H1 (cell line): ENCODE measurements around the gene IQCM. TPM values are rescaled to one million over a fixed set of nuclear protein-coding genes. Genes with fewer than 3 reads are reported as not detected.

Source experiments
- CTCF ChIA-PET: fragments of 300-600 bp; sonication (Branson Sonifier 250); formaldehyde crosslinking; loops from one replicate; lab custom pipeline; 2021; ENCODE audit not compliant: partially characterized antibody; lab: Charles Lee
- POLR2A ChIA-PET: fragments of 300-600 bp; sonication (Branson Sonifier 250); formaldehyde crosslinking; loops from one replicate; lab custom pipeline; 2021; ENCODE audit warnings: inconsistent platforms; ENCODE audit not compliant: partially characterized antibody; lab: Charles Lee
- DNase-seq, 2 experiments: peaks; one replicate each; pipeline versions ENCODE4 v3.0.0 to v3.0.0-alpha.2; 2010 to 2022; ENCODE audit warnings: low spot score in 2 of 2, low read depth in 1 of 2, mixed read lengths in 1 of 2
- FAIRE-seq: peaks from 2 replicates; lab custom pipeline; 2011; peaks lifted over from hg19 to GRCh38; lab: Jason Lieb, UNC
- H2AFZ ChIP-seq: 2 replicates; pipeline ENCODE4 v1.8.1; 2012; ENCODE audit warnings: low read length, inconsistent platforms
- H2AK5ac ChIP-seq: 2 replicates; pipeline ENCODE4 v1.6.1; 2013; ENCODE audit warnings: low read depth, low read length
- H2BK120ac ChIP-seq: replicated peaks from 2 replicates; pipeline ENCODE3; 2013; ENCODE audit warnings: low read depth, low read length, inconsistent platforms
- H2BK12ac ChIP-seq: 2 replicates; pipeline ENCODE4 v1.6.1; 2013; ENCODE audit warnings: low read depth, low read length
- H2BK15ac ChIP-seq: 2 replicates; pipeline ENCODE4 v1.6.1; 2013; ENCODE audit warnings: low read length
- H2BK20ac ChIP-seq: 2 replicates; pipeline ENCODE4 v1.6.1; 2013; ENCODE audit warnings: low read length
- H2BK5ac ChIP-seq: 2 replicates; pipeline ENCODE4 v1.6.1; 2013; ENCODE audit warnings: low read depth, low read length
- H3K14ac ChIP-seq: 2 replicates; pipeline ENCODE4 v1.6.1; 2013; ENCODE audit warnings: inconsistent platforms; ENCODE audit not compliant: insufficient read length
- H3K18ac ChIP-seq: 2 replicates; pipeline ENCODE4 v1.6.1; 2013; ENCODE audit warnings: low read length; ENCODE audit errors: extremely low read depth
- H3K23ac ChIP-seq: 2 replicates; pipeline ENCODE4 v1.6.1; 2013; ENCODE audit warnings: inconsistent platforms; ENCODE audit not compliant: insufficient read length
- H3K23me2 ChIP-seq: 2 replicates; pipeline ENCODE4 v1.6.1; 2013; ENCODE audit warnings: low read depth, low read length
- H3K27ac ChIP-seq: 2 replicates; pipeline ENCODE4 v1.6.1; 2011; ENCODE audit warnings: low read depth, low read length, inconsistent platforms
- H3K27me3 ChIP-seq, 4 experiments: replicated peaks in 1 of 4; 1 replicate in 1 of 4; 2 replicates in 3 of 4; pipeline versions ENCODE4 v1.6.1 to v1.8.1; 2011 to 2013; ENCODE audit warnings: low read length in 3 of 4, mild to moderate bottlenecking in 3 of 4, inconsistent platforms in 2 of 4, mixed read lengths in 2 of 4, moderate library complexity in 1 of 4; ENCODE audit not compliant: control insufficient read depth in 3 of 4, insufficient read depth in 3 of 4; ENCODE audit errors: extremely low read depth in 1 of 4
- H3K36me3 ChIP-seq, 4 experiments: 2 replicates each; pipeline versions ENCODE4 v1.6.1 to v1.8.1; 2011 to 2013; ENCODE audit warnings: mild to moderate bottlenecking in 4 of 4, low read length in 3 of 4, moderate library complexity in 2 of 4, control low read depth in 1 of 4, inconsistent platforms in 1 of 4; ENCODE audit not compliant: insufficient read depth in 4 of 4, control insufficient read depth in 2 of 4
- H3K4ac ChIP-seq: replicated peaks from 2 replicates; pipeline ENCODE3; 2013; ENCODE audit warnings: low read length, low read depth, mixed read lengths, inconsistent platforms; ENCODE audit not compliant: insufficient read length
- H3K4me1 ChIP-seq, 4 experiments: replicated peaks in 1 of 4; 1 replicate in 1 of 4; 2 replicates in 3 of 4; pipeline versions ENCODE4 v1.6.1 to v1.8.1; 2011 to 2013; ENCODE audit warnings: low read length in 3 of 4, inconsistent platforms in 2 of 4, mixed read lengths in 1 of 4; ENCODE audit not compliant: insufficient read depth in 4 of 4, control insufficient read depth in 3 of 4
- H3K4me2 ChIP-seq, 2 experiments: 2 replicates each; pipeline versions ENCODE4 v1.6.1 to v1.8.1; 2011 to 2013; ENCODE audit warnings: low read depth in 2 of 2, low read length in 2 of 2, control low read depth in 1 of 2, inconsistent platforms in 1 of 2, mild to moderate bottlenecking in 1 of 2; ENCODE audit not compliant: insufficient read depth in 1 of 2
- H3K4me3 ChIP-seq, 4 experiments: fragments of 200-600, 300-600 bp in 1 of 4; sonication (generic), shearing (Covaris generic), sonication (Bioruptor Twin) in 1 of 4; 2 replicates each; pipeline versions ENCODE4 v1.5.1 to v1.8.1; 2011 to 2016; ENCODE audit warnings: low read length in 4 of 4, low read depth in 3 of 4, control low read depth in 2 of 4, inconsistent platforms in 2 of 4, mild to moderate bottlenecking in 2 of 4, mixed read lengths in 1 of 4, moderate library complexity in 1 of 4; ENCODE audit not compliant: insufficient read depth in 2 of 4; ENCODE audit errors: extremely low read depth in 1 of 4
- H3K56ac ChIP-seq: replicated peaks from 2 replicates; pipeline ENCODE3; 2013; ENCODE audit warnings: low read depth, mild to moderate bottlenecking, mixed read lengths, low read length, inconsistent platforms; ENCODE audit not compliant: insufficient read length
- H3K79me1 ChIP-seq: 2 replicates; pipeline ENCODE4 v1.6.1; 2013; ENCODE audit warnings: low read depth, low read length, control low read depth
- H3K79me2 ChIP-seq, 2 experiments: 2 replicates each; pipeline versions ENCODE4 v1.6.1 to v1.8.1; 2012 to 2013; ENCODE audit warnings: low read length in 2 of 2, mild to moderate bottlenecking in 2 of 2, inconsistent platforms in 1 of 2; ENCODE audit not compliant: insufficient read depth in 2 of 2, control insufficient read depth in 1 of 2
- H3K9ac ChIP-seq, 4 experiments: replicated peaks in 1 of 4; 1 replicate in 1 of 4; 2 replicates in 3 of 4; pipeline versions ENCODE4 v1.6.1 to v1.8.1; 2011 to 2013; ENCODE audit warnings: low read depth in 3 of 4, low read length in 3 of 4, control low read depth in 2 of 4, mild to moderate bottlenecking in 2 of 4, moderate library complexity in 2 of 4, inconsistent platforms in 1 of 4; ENCODE audit errors: extremely low read depth in 1 of 4
- H3K9me3 ChIP-seq, 2 experiments: 2 replicates each; pipeline versions ENCODE4 v1.6.1 to v1.8.1; 2012 to 2013; ENCODE audit warnings: mild to moderate bottlenecking in 2 of 2, moderate library complexity in 2 of 2, control low read depth in 1 of 2, inconsistent platforms in 1 of 2, low read depth in 1 of 2, low read length in 1 of 2, mixed read lengths in 1 of 2; ENCODE audit not compliant: insufficient read depth in 2 of 2
- H4K20me1 ChIP-seq, 2 experiments: replicated peaks in 1 of 2; 2 replicates each; pipeline versions ENCODE3 to v1.8.1; 2011 to 2013; ENCODE audit warnings: inconsistent platforms in 2 of 2, low read length in 2 of 2, mild to moderate bottlenecking in 1 of 2; ENCODE audit not compliant: insufficient read depth in 2 of 2, control insufficient read depth in 1 of 2
- H4K5ac ChIP-seq: 2 replicates; pipeline ENCODE4 v1.6.1; 2013; ENCODE audit warnings: low read length, low read depth, mixed read lengths, inconsistent platforms; ENCODE audit not compliant: insufficient read length
- H4K8ac ChIP-seq: 2 replicates; pipeline ENCODE4 v1.8.0; 2013; ENCODE audit warnings: mild to moderate bottlenecking, moderate library complexity, low read length, inconsistent platforms; ENCODE audit not compliant: insufficient read depth; ENCODE audit errors: extremely low read depth
- H4K91ac ChIP-seq: replicated peaks from 2 replicates; pipeline ENCODE3; 2013; ENCODE audit warnings: low read length, mixed read lengths, inconsistent platforms; ENCODE audit not compliant: insufficient read length
- EZH2 ChIP-seq: fragments of 200-600 bp; sonication (generic); IDR thresholded peaks from 2 replicates; pipeline ENCODE4 v1.7.1; 2012; ENCODE audit warnings: low read depth, mild to moderate bottlenecking, moderate library complexity, low read length, inconsistent platforms; ENCODE audit not compliant: severe bottlenecking
- HDAC6 ChIP-seq: IDR thresholded peaks from one replicate; pipeline ENCODE4 v1.7.1; 2012; ENCODE audit warnings: low read depth, mild to moderate bottlenecking, inconsistent platforms, low read length, moderate library complexity
- JUN ChIP-seq: IDR thresholded peaks from 2 replicates; pipeline ENCODE4 v1.6.1; 2011; ENCODE audit warnings: low read depth, mild to moderate bottlenecking, improper control_type of control experiment, low read length
- KDM4A ChIP-seq: IDR thresholded peaks from one replicate; pipeline ENCODE4 v1.7.1; 2012; ENCODE audit warnings: low read depth, mild to moderate bottlenecking, moderate library complexity, low read length, inconsistent platforms; ENCODE audit not compliant: severe bottlenecking
- KDM5A ChIP-seq: fragments of 200-600 bp; IDR thresholded peaks from 2 replicates; pipeline ENCODE4 v1.7.1; 2012; ENCODE audit warnings: mild to moderate bottlenecking, low read length, inconsistent platforms, mixed read lengths
- POU5F1 ChIP-seq: IDR thresholded peaks from 2 replicates; pipeline ENCODE4 v1.6.1; 2011; ENCODE audit warnings: low read depth, mild to moderate bottlenecking, low read length, moderate library complexity
- RAD21 ChIP-seq, 2 experiments: IDR thresholded peaks in 1 of 2; conservative IDR thresholded peaks in 1 of 2; 2 replicates each; pipeline ENCODE4 v1.6.1; 2011; ENCODE audit warnings: low read depth in 2 of 2, low read length in 2 of 2, improper control_type of control experiment in 1 of 2, inconsistent platforms in 1 of 2, mild to moderate bottlenecking in 1 of 2, moderate library complexity in 1 of 2
- RBBP5 ChIP-seq: IDR thresholded peaks from 2 replicates; pipeline ENCODE4 v1.7.1; 2012; ENCODE audit warnings: low read depth, mild to moderate bottlenecking, inconsistent platforms, low read length, moderate library complexity, borderline replicate concordance
- SP2 ChIP-seq: IDR thresholded peaks from 2 replicates; pipeline ENCODE4 v1.6.1; 2012; ENCODE audit warnings: mild to moderate bottlenecking, low read length, inconsistent platforms
- TBP ChIP-seq: IDR thresholded peaks from 2 replicates; pipeline ENCODE4 v1.6.1; 2011; ENCODE audit warnings: low read depth, low read length, improper control_type of control experiment
- TEAD4 ChIP-seq: IDR thresholded peaks from 2 replicates; pipeline ENCODE4 v1.6.1; 2012; ENCODE audit warnings: low read depth, low read length, inconsistent platforms, mixed read lengths
- ZNF274 ChIP-seq: IDR thresholded peaks from 2 replicates; pipeline ENCODE4 v1.7.0; 2012; ENCODE audit warnings: low read length, borderline replicate concordance; ENCODE audit errors: extremely low read depth
- WGBS, 2 experiments: shearing (Covaris generic) in 1 of 2; methylation state at CpG; one replicate each; pipeline versions ENCODE4 v1.1.6 to v1.1.7; 2013 to 2015; ENCODE audit warnings: low lambda C conversion rate in 2 of 2, mixed read lengths in 2 of 2, inconsistent platforms in 1 of 2, low coverage in 1 of 2, missing lambda C conversion rate in 1 of 2; ENCODE audit not compliant: insufficient replicate concordance in 2 of 2, insufficient coverage in 1 of 2, insufficient read length in 1 of 2; ENCODE audit errors: extremely low coverage in 1 of 2, missing lambda C conversion rate in 1 of 2; 5-methylcytosine and 5-hydroxymethylcytosine counted together
- polyA plus RNA-seq, 7 experiments: library from polyadenylated mRNA; depleted of rRNA in 3 of 7; stranded (reverse) in 5 of 7; unstranded in 2 of 7; fragments of >200 nt in 5 of 7; fragments of 200-250 nt in 2 of 7; gene quantifications; 1 replicate in 5 of 7; 2 replicates in 1 of 7; 4 replicates in 1 of 7; pipeline versions ENCODE4 v1.2.1 to v1.2.3, GENCODE V29; 2011 to 2013; ENCODE audit warnings: missing spikeins in 2 of 7, mixed read lengths in 2 of 7
- total RNA-seq: library from RNA; stranded (reverse); fragmentation: NEBNext Ultra II Directional; extraction: Animal tissue kit (Norgen Biotek cat#: 25700); gene quantifications from 2 replicates; pipeline ENCODE4 v1.2.1, GENCODE V29; 2021
- TF ChIP-seq, protein P1 (sequence below): IDR thresholded peaks from 2 replicates; pipeline ENCODE4 v1.6.1; 2011; ENCODE audit warnings: low read depth, mild to moderate bottlenecking, low read length; ENCODE audit not compliant: insufficient read depth

IQCM gene
- total and polyA plus RNA-seq, 2 of the 8 experiments (the other 6 are each of a cell fraction or from before 2014, with no cell fraction given) = not detected

DNA sequence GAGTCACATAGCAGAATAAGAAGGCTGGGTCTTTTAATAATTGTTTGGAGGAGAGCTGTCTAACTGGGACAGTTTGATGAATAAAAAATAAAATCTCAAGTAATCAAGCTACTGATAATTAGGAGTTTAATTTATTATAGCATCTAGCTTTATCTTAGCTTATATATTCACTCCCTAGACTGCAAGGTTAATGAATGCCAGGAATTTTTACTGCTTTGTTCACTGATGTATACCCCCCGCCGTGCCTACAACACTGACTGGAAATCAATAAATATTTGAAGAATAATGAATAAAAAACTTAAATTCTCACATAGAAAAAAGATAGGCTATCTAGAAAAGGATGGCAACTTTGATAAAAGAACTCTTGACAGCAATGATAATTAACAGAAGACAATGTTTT is 59.7 kb downstream of the IQCM start:
- H2AK5ac ChIP-seq = no peak overlapping the region
- H3K18ac ChIP-seq = no peak overlapping the region
- H3K23me2 ChIP-seq = no peaks in the 10 kb centered on the region
- no peak overlapping the region for H2BK120ac ChIP-seq
- no peak overlapping the region for H3K4ac ChIP-seq
- H3K4me2 ChIP-seq = no peak overlapping the region
- H3K36me3 ChIP-seq = no peaks in the 10 kb centered on the region
- DNase-seq = no peak
- H3K79me2 ChIP-seq = no peaks in the 10 kb centered on the region
- WGBS, 2 experiments = 100% methylated on average over 2 of the region's 2 CpGs; no CpG with 5 or more reads in 1 of the 2 experiments
- no peak for TF ChIP-seq SP2
- TF ChIP-seq RAD21 (IDR thresholded peaks at IDR 0.05 in 1 of 2, conservative IDR thresholded peaks at IDR 0.05 in 1 of 2; ENCODE audit: low read depth in 2 of 2, low read length in 2 of 2) = no peak
- no peak for TF ChIP-seq JUN
- TF ChIP-seq RBBP5 = no peak
- no peak for TF ChIP-seq HDAC6
- TF ChIP-seq ZNF274 = no peak
- TF ChIP-seq EZH2 = no peak
- TF ChIP-seq KDM4A = no peak
- no peak for TF ChIP-seq POU5F1
- TF ChIP-seq, protein P1, sequence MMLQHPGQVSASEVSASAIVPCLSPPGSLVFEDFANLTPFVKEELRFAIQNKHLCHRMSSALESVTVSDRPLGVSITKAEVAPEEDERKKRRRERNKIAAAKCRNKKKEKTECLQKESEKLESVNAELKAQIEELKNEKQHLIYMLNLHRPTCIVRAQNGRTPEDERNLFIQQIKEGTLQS = no peak
- no peak for TF ChIP-seq KDM5A
- TF ChIP-seq TEAD4 = no peak
- no peak for TF ChIP-seq TBP
- TF ChIP-seq, all 59 proteins: peak for 0
- Histone ChIP-seq H3K14ac (no peak overlapping the region), H3K4me3 (no peak overlapping the region), H3K27ac (no peak overlapping the region), H4K5ac (no peak overlapping the region), H3K27me3 (no peaks in the 10 kb centered on the region), H4K20me1 (no peaks in the 10 kb centered on the region), H3K56ac (no peak overlapping the region), H3K4me1 (no peaks in the 10 kb centered on the region), H4K91ac (no peak overlapping the region), H3K9ac (no peak overlapping the region), H2BK20ac (no peak overlapping the region), H4K8ac (no peak overlapping the region), H3K23ac (no peak overlapping the region), H2BK12ac (no peak overlapping the region), H2BK15ac (no peak overlapping the region), H2AFZ (no peak overlapping the region), H3K9me3 (no peaks in the 10 kb centered on the region), H3K79me1 (no peaks in the 10 kb centered on the region), H2BK5ac (no peak overlapping the region)
- FAIRE-seq = no peak
- ChIA-PET CTCF (interaction anchor here (1.1 to 1.3 kb wide), 2 partner anchors 19 to 32 kb away, joined by 3 to 8 read pairs; no protein-coding TSS in a partner anchor), POLR2A (interaction anchor here (0.6 kb wide), 1 partner anchor 1699 kb away, joined by 3 read pairs; no protein-coding TSS in a partner anchor)
